ENCODE results near the gene C1orf198.

Gene C1orf198

DNA sequence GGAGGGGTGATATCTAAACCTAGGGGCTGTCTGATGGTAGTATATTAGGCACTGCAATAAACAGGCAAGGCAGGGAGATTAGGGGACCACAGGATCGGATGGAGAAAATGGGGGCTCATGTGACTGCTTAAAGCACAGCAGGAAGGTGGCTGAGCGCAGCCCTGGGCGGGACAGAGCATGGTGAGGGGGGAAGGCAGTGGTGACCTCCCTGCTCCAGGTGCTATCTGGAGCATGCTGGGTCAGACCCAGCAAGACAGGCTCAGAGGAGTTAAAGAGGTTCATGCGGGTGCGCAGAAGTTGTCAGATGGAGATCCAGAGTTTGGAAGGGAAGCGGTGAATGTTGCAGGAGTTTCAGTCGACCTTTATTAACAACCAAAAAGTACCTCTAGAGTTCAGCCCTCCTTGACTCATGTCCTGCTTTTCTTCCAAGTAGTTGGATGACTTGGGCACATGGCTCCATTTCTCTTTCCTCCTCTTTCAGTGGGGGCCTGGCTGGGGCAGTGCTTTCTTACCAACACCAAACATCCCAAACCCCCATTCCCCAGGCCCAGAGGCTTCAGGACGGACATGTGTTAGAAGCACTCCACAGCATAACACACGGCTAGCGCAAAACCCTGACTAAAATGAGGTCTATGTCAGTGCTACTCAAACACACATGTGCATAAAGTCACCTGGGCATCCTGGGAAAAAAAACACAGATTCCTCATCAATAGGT, 79.6 kb downstream of the C1orf198 start:
- H4K20me1 ChIP-seq (ENCODE audit: insufficient read depth, low read length), result no peaks in the 10 kb centered on the region
- H3K27me3 ChIP-seq (ENCODE audit: low read depth, low read length), result peaks cover 21% of the 10 kb centered on the region
- H3K36me3 ChIP-seq (replicated peaks; ENCODE audit: low read depth, low read length), result no peaks in the 10 kb centered on the region
- H3K4me1 ChIP-seq (ENCODE audit: low read length), result no peaks in the 10 kb centered on the region
- H2AFZ ChIP-seq (ENCODE audit: low read depth, low read length), result no peak overlapping the region
- TF ChIP-seq, protein P1, sequence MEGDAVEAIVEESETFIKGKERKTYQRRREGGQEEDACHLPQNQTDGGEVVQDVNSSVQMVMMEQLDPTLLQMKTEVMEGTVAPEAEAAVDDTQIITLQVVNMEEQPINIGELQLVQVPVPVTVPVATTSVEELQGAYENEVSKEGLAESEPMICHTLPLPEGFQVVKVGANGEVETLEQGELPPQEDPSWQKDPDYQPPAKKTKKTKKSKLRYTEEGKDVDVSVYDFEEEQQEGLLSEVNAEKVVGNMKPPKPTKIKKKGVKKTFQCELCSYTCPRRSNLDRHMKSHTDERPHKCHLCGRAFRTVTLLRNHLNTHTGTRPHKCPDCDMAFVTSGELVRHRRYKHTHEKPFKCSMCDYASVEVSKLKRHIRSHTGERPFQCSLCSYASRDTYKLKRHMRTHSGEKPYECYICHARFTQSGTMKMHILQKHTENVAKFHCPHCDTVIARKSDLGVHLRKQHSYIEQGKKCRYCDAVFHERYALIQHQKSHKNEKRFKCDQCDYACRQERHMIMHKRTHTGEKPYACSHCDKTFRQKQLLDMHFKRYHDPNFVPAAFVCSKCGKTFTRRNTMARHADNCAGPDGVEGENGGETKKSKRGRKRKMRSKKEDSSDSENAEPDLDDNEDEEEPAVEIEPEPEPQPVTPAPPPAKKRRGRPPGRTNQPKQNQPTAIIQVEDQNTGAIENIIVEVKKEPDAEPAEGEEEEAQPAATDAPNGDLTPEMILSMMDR (IDR thresholded peaks at IDR 0.05; ENCODE audit: low read depth, low read length), result no peak
- TF ChIP-seq EZH2phosphoT487 (IDR thresholded peaks at IDR 0.05; ENCODE audit: low read depth), result no peak
- H3K9ac ChIP-seq (ENCODE audit: low read length), result no peak overlapping the region
- no peak overlapping the region for H3K4me2 ChIP-seq (ENCODE audit: low read length)
- H3K9me3 ChIP-seq (ENCODE audit: insufficient read depth, low read length), result no peaks in the 10 kb centered on the region
- no peak overlapping the region for H3K4me3 ChIP-seq (ENCODE audit: low read length)
- H3K27ac ChIP-seq (ENCODE audit: low read length), result no peak overlapping the region
- H3K79me2 ChIP-seq (ENCODE audit: low read length), result no peaks in the 10 kb centered on the region

DNA sequence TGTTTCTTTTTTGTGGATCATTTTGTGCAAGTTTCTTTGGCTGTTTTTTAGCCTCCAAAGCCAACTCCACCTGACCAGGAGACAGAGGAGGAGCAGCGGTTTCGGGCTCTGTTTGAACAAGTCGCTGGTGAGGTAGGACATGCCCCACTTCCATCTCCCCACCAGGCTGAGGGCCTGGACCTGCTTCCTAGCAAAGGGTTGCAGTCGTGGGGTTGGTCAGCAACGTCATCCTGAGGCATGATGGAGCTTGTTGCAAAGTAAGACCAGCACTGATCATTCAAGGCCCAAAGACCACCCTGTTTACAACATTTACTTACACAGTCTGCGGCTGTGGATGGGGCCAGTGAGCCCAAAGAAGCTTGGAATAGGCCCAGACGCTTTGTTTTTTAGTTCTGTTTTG, 80.8 kb downstream of the C1orf198 start:
- Histone ChIP-seq H3K4me2 (ENCODE audit: low read length) (no peak overlapping the region), H3K27ac (ENCODE audit: low read length) (no peak overlapping the region), H3K9ac (ENCODE audit: low read length) (no peak overlapping the region), H2AFZ (ENCODE audit: low read depth, low read length) (no peak overlapping the region), H3K4me1 (ENCODE audit: low read length) (no peaks in the 10 kb centered on the region), H4K20me1 (ENCODE audit: insufficient read depth, low read length) (no peaks in the 10 kb centered on the region), H3K9me3 (ENCODE audit: insufficient read depth, low read length) (no peaks in the 10 kb centered on the region), H3K27me3 (ENCODE audit: low read depth, low read length) (peaks cover 21% of the 10 kb centered on the region), H3K36me3 (replicated peaks; ENCODE audit: low read depth, low read length) (no peaks in the 10 kb centered on the region), H3K79me2 (ENCODE audit: low read length) (no peaks in the 10 kb centered on the region), H3K4me3 (ENCODE audit: low read length) (no peak overlapping the region)
- TF ChIP-seq, protein P1 (IDR thresholded peaks at IDR 0.05; ENCODE audit: low read depth, low read length), result no peak
- no peak for TF ChIP-seq EZH2phosphoT487 (IDR thresholded peaks at IDR 0.05; ENCODE audit: low read depth)
